Activated CD8-positive, alpha-beta memory T cell treated with anti-CD3 and anti-CD28 coated beads, Interleukin-2, amount 50 U/mL, for 1 hour (primary cell): ENCODE data around the gene PET100.

Experiments
- DNase-seq: peaks from one replicate; pipeline ENCODE4 v3.0.0-alpha.2; 2020; ENCODE audit errors: extremely low read depth

Gene PET100

GRCh38 chr19:7679771-7680605, 50.4 kb downstream of the PET100 start:
- DNase-seq, result no peak

GRCh38 chr19:7680606-7681339, 51.2 kb downstream of the PET100 start, which contains the start of gene TRAPPC5:
Gene TRAPPC5, plus strand, starts transcription at chr19:7680833. Its CDS starts 1,421 bp downstream, at chr19:7682254.
- peak; percentile 43 for DNase-seq
